GM10266 (cell line): ENCODE data around the gene ZNF423.

Experiments
- DNase-seq: peaks from one replicate; pipeline ENCODE4 v3.0.0; 2012; ENCODE audit errors: extremely low spot score
- CTCF ChIP-seq: IDR thresholded peaks from 2 replicates; pipeline ENCODE4 v1.5.1; 2012; ENCODE audit warnings: mild to moderate bottlenecking, low read depth; ENCODE audit not compliant: control insufficient read depth, insufficient read depth; ENCODE audit errors: missing control alignments

ZNF423 gene

GRCh38 chr16:49726155-49726554 is 129.8 kb downstream of the ZNF423 start:
- TF ChIP-seq CTCF: no peak
- DNase-seq: no peak

- no peak for DNase-seq
- TF ChIP-seq CTCF: no peak
Measured at GRCh38 chr16:49725651-49726050, 130.3 kb downstream of the ZNF423 start.

- no peak for DNase-seq
- no peak for TF ChIP-seq CTCF
Measured at GRCh38 chr16:49724774-49725173, 131.1 kb downstream of the ZNF423 start.

GRCh38 chr16:49723310-49723709 is 132.6 kb downstream of the ZNF423 start:
- no peak for DNase-seq
- TF ChIP-seq CTCF: no peak

- DNase-seq: no peak
- TF ChIP-seq CTCF: no peak
Measured at GRCh38 chr16:49720225-49720624, 135.7 kb downstream of the ZNF423 start.

- no peak for DNase-seq
- TF ChIP-seq CTCF: no peak
Measured at GRCh38 chr16:49717689-49718088, 138.2 kb downstream of the ZNF423 start.

GRCh38 chr16:49716339-49716934 is 139.5 kb downstream of the ZNF423 start:
- TF ChIP-seq CTCF: no peak
- no peak for DNase-seq
